Esophagus muscularis mucosa (tissue), 4 donors: Measurements from ENCODE around the gene SEMA5A. TPM values are rescaled to one million over a fixed set of nuclear protein-coding genes. Genes with fewer than 3 reads are reported as not detected.

Experiments used
- DNase-seq: peaks from one replicate; pipeline ENCODE4 v3.0.0-alpha.2; 2017; ENCODE audit errors: extremely low spot score
- H3K27ac ChIP-seq, 4 donors: fragments of 200-600 bp; sonication (generic); replicated peaks in 1 of 4; 1 replicate in 3 of 4; 2 replicates in 1 of 4; pipeline ENCODE4 v1.5.1; 2016 to 2019; ENCODE audit warnings: mild to moderate bottlenecking in 1 of 4
- H3K27me3 ChIP-seq, 4 donors: fragments of 200-600 bp; sonication (generic); one replicate each; pipeline versions ENCODE4 v1.5.1 to v1.6.0; 2016 to 2019
- H3K36me3 ChIP-seq, 4 donors: fragments of 200-600 bp; sonication (generic); one replicate each; pipeline ENCODE4 v1.5.1; 2016 to 2019
- H3K4me1 ChIP-seq, 4 donors: fragments of 200-600 bp; sonication (generic); one replicate each; pipeline ENCODE4 v1.5.1; 2016 to 2019
- H3K4me3 ChIP-seq, 4 donors: fragments of 200-600 bp; sonication (generic); 1 replicate in 2 of 4; 2 replicates in 2 of 4; pipeline ENCODE4 v1.5.1; 2016 to 2019; ENCODE audit warnings: mild to moderate bottlenecking in 4 of 4, moderate library complexity in 1 of 4
- H3K9me3 ChIP-seq, 4 donors: fragments of 200-600 bp; sonication (generic); 1 replicate in 3 of 4; 2 replicates in 1 of 4; pipeline ENCODE4 v1.5.1; 2016 to 2019
- CTCF ChIP-seq, 3 experiments: fragments of 200-600 bp in 2 of 3; fragments of 450-650 bp in 1 of 3; sonication (generic) in 2 of 3; IDR thresholded peaks; one replicate each; pipeline ENCODE4 v1.5.1; 2017 to 2019; ENCODE audit warnings: antibody characterized with exemption in 3 of 3, mild to moderate bottlenecking in 2 of 3, moderate library complexity in 1 of 3
- EP300 ChIP-seq: sonication (generic); formaldehyde crosslinking; IDR thresholded peaks from one replicate; pipeline ENCODE4 v1.6.1; 2017; ENCODE audit warnings: antibody characterized with exemption
- POLR2A ChIP-seq: fragments of 450-650 bp; IDR thresholded peaks from one replicate; pipeline ENCODE4 v1.6.1; 2017; ENCODE audit warnings: antibody characterized with exemption, moderate library complexity, mild to moderate bottlenecking, low read depth
- POLR2AphosphoS5 ChIP-seq, 2 donors: sonication (generic); formaldehyde crosslinking; IDR thresholded peaks; one replicate each; pipeline ENCODE4 v1.6.1; 2017; ENCODE audit warnings: antibody characterized with exemption in 2 of 2
- WGBS: methylation state at CpG from one replicate; pipeline ENCODE4 v1.1.5; 2018; 5-methylcytosine and 5-hydroxymethylcytosine counted together
- intact Hi-C: fragments of 100-400 bp; cut with DNase I; formaldehyde crosslinking; loops from one replicate; pipeline ENCODE4 v1.15.1; 2023
- total RNA-seq, 4 donors: library from RNA; depleted of rRNA; stranded (reverse); fragments of >200 nt; gene quantifications; one replicate each; pipeline versions ENCODE4 v1.1.0 to v1.2.1, GENCODE V29; 2016

The SEMA5A gene
- total RNA-seq, 4 donors from 2014 or later: 2.1 to 5.6 (median 3.5) TPM

- Histone ChIP-seq H3K4me1 (peaks cover 0 to under 1% (median 0%) of the 10 kb centered on the region in 4 donors), H3K36me3 (no peaks in the 10 kb centered on the region), H3K27me3 (no peaks in the 10 kb centered on the region), H3K4me3 (no peak overlapping the region), H3K27ac (no peak overlapping the region), H3K9me3 (no peaks in the 10 kb centered on the region)
- DNase-seq: no peak
- no peak for TF ChIP-seq CTCF (IDR thresholded peaks at IDR 0.05)
- TF ChIP-seq POLR2A: no peak
- WGBS: 91% methylated on average over 2 of the region's 2 CpGs
- intact Hi-C loops: no loop called here
Observed at GRCh38 chr5:9335269-9335668, 210.6 kb downstream of the SEMA5A start.

- DNase-seq: no peak
- Histone ChIP-seq H3K4me1 (no peaks in the 10 kb centered on the region), H3K27ac (no peak overlapping the region), H3K4me3 (no peak overlapping the region), H3K27me3 (no peaks in the 10 kb centered on the region), H3K9me3 (no peaks in the 10 kb centered on the region), H3K36me3 (no peaks in the 10 kb centered on the region)
- intact Hi-C loops: no loop called here
- TF ChIP-seq POLR2A: no peak
- TF ChIP-seq POLR2AphosphoS5 (IDR thresholded peaks at IDR 0.05): no peak
- TF ChIP-seq EP300: no peak
- TF ChIP-seq CTCF (IDR thresholded peaks at IDR 0.05): no peak
- 95% methylated on average over 4 of the region's 4 CpGs for WGBS
Observed at GRCh38 chr5:9332026-9332425, 213.8 kb downstream of the SEMA5A start.

- no peaks in the 10 kb centered on the region for H3K27me3 ChIP-seq
- WGBS: 91% methylated on average over 1 of the region's 1 CpG
- intact Hi-C loops: no loop called here
Observed at GRCh38 chr5:9331372-9331771, 214.5 kb downstream of the SEMA5A start.

GRCh38 chr5:9329125-9329524 lies 216.8 kb downstream of the SEMA5A start:
- Histone ChIP-seq H3K4me3 (no peak overlapping the region), H3K27ac (no peak overlapping the region), H3K4me1 (no peaks in the 10 kb centered on the region), H3K9me3 (no peaks in the 10 kb centered on the region), H3K27me3 (no peaks in the 10 kb centered on the region), H3K36me3 (no peaks in the 10 kb centered on the region)
- no peak for DNase-seq
- intact Hi-C loops: no loop called here
- TF ChIP-seq EP300 (no peak), CTCF (IDR thresholded peaks at IDR 0.05) (no peak), POLR2A (no peak)
- WGBS: 59% methylated on average over 4 of the region's 4 CpGs

More at GRCh38 chr5:9331372-9331771, 214.5 kb downstream of the SEMA5A start:
- no peak overlapping the region for H3K4me3 ChIP-seq
- H3K36me3 ChIP-seq: no peaks in the 10 kb centered on the region
- no peak for DNase-seq
- H3K27ac ChIP-seq: no peak overlapping the region
- no peaks in the 10 kb centered on the region for H3K9me3 ChIP-seq
- TF ChIP-seq POLR2AphosphoS5 (IDR thresholded peaks at IDR 0.05): no peak
- no peak for TF ChIP-seq EP300
- TF ChIP-seq CTCF (IDR thresholded peaks at IDR 0.05): no peak
- TF ChIP-seq POLR2A: no peak
- no peaks in the 10 kb centered on the region for H3K4me1 ChIP-seq

GRCh38 chr5:9325549-9325948 lies 220.3 kb downstream of the SEMA5A start:
- no peak for DNase-seq
- intact Hi-C loops: no loop called here
- 91% methylated on average over 4 of the region's 4 CpGs for WGBS

More at GRCh38 chr5:9325549-9325948, 220.3 kb downstream of the SEMA5A start:
- no peaks in the 10 kb centered on the region for H3K36me3 ChIP-seq
- H3K27ac ChIP-seq: no peak overlapping the region
- H3K4me3 ChIP-seq: no peak overlapping the region
- H3K9me3 ChIP-seq: no peaks in the 10 kb centered on the region
- TF ChIP-seq POLR2AphosphoS5 (IDR thresholded peaks at IDR 0.05) (no peak), POLR2A (no peak), EP300 (no peak), CTCF (IDR thresholded peaks at IDR 0.05) (no peak)
- H3K4me1 ChIP-seq: no peaks in the 10 kb centered on the region
- H3K27me3 ChIP-seq: no peaks in the 10 kb centered on the region
